ENCODE results near the gene SCFD2.

DNA sequence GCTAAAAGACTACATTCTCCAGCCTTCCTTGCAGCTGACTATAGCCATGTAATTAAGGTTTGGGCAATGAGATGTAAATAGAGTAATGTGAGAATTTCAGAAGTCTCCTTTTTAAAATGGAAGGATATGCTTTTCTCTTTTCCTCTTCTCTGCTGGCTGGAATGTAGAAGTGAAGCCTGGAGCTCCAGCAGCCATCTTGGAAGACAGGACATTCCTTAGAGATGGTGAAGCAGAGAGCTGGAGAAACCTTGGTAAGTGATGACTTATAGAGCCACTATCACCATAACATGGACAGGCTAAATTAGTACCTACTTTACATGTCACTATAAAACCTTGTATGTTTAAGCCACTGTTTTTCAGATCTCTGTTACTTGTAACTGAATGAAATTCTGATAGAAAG is 455.7 kb downstream of the SCFD2 start:
- TF ChIP-seq, protein P1, sequence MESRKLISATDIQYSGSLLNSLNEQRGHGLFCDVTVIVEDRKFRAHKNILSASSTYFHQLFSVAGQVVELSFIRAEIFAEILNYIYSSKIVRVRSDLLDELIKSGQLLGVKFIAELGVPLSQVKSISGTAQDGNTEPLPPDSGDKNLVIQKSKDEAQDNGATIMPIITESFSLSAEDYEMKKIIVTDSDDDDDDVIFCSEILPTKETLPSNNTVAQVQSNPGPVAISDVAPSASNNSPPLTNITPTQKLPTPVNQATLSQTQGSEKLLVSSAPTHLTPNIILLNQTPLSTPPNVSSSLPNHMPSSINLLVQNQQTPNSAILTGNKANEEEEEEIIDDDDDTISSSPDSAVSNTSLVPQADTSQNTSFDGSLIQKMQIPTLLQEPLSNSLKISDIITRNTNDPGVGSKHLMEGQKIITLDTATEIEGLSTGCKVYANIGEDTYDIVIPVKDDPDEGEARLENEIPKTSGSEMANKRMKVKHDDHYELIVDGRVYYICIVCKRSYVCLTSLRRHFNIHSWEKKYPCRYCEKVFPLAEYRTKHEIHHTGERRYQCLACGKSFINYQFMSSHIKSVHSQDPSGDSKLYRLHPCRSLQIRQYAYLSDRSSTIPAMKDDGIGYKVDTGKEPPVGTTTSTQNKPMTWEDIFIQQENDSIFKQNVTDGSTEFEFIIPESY (IDR thresholded peaks at IDR 0.05): no peak
- TF ChIP-seq, protein P2, sequence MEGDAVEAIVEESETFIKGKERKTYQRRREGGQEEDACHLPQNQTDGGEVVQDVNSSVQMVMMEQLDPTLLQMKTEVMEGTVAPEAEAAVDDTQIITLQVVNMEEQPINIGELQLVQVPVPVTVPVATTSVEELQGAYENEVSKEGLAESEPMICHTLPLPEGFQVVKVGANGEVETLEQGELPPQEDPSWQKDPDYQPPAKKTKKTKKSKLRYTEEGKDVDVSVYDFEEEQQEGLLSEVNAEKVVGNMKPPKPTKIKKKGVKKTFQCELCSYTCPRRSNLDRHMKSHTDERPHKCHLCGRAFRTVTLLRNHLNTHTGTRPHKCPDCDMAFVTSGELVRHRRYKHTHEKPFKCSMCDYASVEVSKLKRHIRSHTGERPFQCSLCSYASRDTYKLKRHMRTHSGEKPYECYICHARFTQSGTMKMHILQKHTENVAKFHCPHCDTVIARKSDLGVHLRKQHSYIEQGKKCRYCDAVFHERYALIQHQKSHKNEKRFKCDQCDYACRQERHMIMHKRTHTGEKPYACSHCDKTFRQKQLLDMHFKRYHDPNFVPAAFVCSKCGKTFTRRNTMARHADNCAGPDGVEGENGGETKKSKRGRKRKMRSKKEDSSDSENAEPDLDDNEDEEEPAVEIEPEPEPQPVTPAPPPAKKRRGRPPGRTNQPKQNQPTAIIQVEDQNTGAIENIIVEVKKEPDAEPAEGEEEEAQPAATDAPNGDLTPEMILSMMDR (IDR thresholded peaks at IDR 0.05; ENCODE audit: low read depth, low read length, missing input control): no peak
- TF ChIP-seq FOXA2 (IDR thresholded peaks at IDR 0.05) (no peak), TAF1 (conservative IDR thresholded peaks at IDR 0.05) (no peak), SP1 (IDR thresholded peaks at IDR 0.05) (no peak), RXRA (IDR thresholded peaks at IDR 0.05) (no peak), JUND (IDR thresholded peaks at IDR 0.05) (no peak), YY1 (IDR thresholded peaks at IDR 0.05) (no peak)
- TF ChIP-seq, protein P3, sequence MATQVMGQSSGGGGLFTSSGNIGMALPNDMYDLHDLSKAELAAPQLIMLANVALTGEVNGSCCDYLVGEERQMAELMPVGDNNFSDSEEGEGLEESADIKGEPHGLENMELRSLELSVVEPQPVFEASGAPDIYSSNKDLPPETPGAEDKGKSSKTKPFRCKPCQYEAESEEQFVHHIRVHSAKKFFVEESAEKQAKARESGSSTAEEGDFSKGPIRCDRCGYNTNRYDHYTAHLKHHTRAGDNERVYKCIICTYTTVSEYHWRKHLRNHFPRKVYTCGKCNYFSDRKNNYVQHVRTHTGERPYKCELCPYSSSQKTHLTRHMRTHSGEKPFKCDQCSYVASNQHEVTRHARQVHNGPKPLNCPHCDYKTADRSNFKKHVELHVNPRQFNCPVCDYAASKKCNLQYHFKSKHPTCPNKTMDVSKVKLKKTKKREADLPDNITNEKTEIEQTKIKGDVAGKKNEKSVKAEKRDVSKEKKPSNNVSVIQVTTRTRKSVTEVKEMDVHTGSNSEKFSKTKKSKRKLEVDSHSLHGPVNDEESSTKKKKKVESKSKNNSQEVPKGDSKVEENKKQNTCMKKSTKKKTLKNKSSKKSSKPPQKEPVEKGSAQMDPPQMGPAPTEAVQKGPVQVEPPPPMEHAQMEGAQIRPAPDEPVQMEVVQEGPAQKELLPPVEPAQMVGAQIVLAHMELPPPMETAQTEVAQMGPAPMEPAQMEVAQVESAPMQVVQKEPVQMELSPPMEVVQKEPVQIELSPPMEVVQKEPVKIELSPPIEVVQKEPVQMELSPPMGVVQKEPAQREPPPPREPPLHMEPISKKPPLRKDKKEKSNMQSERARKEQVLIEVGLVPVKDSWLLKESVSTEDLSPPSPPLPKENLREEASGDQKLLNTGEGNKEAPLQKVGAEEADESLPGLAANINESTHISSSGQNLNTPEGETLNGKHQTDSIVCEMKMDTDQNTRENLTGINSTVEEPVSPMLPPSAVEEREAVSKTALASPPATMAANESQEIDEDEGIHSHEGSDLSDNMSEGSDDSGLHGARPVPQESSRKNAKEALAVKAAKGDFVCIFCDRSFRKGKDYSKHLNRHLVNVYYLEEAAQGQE (IDR thresholded peaks at IDR 0.05): no peak
- TF ChIP-seq, protein P4, sequence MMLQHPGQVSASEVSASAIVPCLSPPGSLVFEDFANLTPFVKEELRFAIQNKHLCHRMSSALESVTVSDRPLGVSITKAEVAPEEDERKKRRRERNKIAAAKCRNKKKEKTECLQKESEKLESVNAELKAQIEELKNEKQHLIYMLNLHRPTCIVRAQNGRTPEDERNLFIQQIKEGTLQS (IDR thresholded peaks at IDR 0.05): no peak
- TF ChIP-seq, protein P5, sequence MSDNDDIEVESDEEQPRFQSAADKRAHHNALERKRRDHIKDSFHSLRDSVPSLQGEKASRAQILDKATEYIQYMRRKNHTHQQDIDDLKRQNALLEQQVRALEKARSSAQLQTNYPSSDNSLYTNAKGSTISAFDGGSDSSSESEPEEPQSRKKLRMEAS (IDR thresholded peaks at IDR 0.05): no peak
